ENCODE data around the gene RBM44. TPM values are rescaled to one million over a fixed set of nuclear protein-coding genes. Genes with fewer than 3 reads are reported as not detected.
"Not testable (repeated sequence)": the region's sequence is repeated elsewhere in the genome, so short reads cannot be mapped to it uniquely, and the experiment has no call there.

RBM44 gene
- total RNA-seq, 4 donors from 2014 or later: 0.07 to 0.51 (median 0.26) TPM

GRCh38 chr2:237827421-237827987 lies 28.9 kb downstream of the RBM44 start:
- ATAC-seq (no peak), DNase-seq (no peak)
- TF ChIP-seq POLR2A (IDR thresholded peaks at IDR 0.05): no peak
- TF ChIP-seq, protein P1, sequence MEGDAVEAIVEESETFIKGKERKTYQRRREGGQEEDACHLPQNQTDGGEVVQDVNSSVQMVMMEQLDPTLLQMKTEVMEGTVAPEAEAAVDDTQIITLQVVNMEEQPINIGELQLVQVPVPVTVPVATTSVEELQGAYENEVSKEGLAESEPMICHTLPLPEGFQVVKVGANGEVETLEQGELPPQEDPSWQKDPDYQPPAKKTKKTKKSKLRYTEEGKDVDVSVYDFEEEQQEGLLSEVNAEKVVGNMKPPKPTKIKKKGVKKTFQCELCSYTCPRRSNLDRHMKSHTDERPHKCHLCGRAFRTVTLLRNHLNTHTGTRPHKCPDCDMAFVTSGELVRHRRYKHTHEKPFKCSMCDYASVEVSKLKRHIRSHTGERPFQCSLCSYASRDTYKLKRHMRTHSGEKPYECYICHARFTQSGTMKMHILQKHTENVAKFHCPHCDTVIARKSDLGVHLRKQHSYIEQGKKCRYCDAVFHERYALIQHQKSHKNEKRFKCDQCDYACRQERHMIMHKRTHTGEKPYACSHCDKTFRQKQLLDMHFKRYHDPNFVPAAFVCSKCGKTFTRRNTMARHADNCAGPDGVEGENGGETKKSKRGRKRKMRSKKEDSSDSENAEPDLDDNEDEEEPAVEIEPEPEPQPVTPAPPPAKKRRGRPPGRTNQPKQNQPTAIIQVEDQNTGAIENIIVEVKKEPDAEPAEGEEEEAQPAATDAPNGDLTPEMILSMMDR (IDR thresholded peaks at IDR 0.05 in 4 of 5, conservative IDR thresholded peaks at IDR 0.05 in 1 of 5): no peak
- intact Hi-C loops (cut with DNase I; ENCODE audit: low total_unique reads): no loop called here
- no peaks in the 10 kb centered on the region for H3K36me3 ChIP-seq
- no peak overlapping the region for H3K4me3 ChIP-seq
- no peaks in the 10 kb centered on the region for H3K4me1 ChIP-seq
- in situ Hi-C loops (cut with MboI; ENCODE audit: low sequenced_read_pairs in 4 of 4): no loop called here
- H3K27ac ChIP-seq: no peak overlapping the region
- no peaks in the 10 kb centered on the region for H3K9me3 ChIP-seq
- no peaks in the 10 kb centered on the region for H3K27me3 ChIP-seq

- Histone ChIP-seq H3K4me1 (no peaks in the 10 kb centered on the region), H3K9me3 (no peaks in the 10 kb centered on the region), H3K27me3 (no peaks in the 10 kb centered on the region), H3K4me3 (no peak overlapping the region), H3K36me3 (no peaks in the 10 kb centered on the region), H3K27ac (no peak overlapping the region)
- ATAC-seq (no peak), DNase-seq (no peak)
- in situ Hi-C loops (cut with MboI; ENCODE audit: low sequenced_read_pairs in 4 of 4) (no loop called here), intact Hi-C loops (cut with DNase I; ENCODE audit: low total_unique reads) (no loop called here)
- no peak for TF ChIP-seq POLR2A (IDR thresholded peaks at IDR 0.05)
- TF ChIP-seq, protein P1 (IDR thresholded peaks at IDR 0.05 in 4 of 5, conservative IDR thresholded peaks at IDR 0.05 in 1 of 5): no peak
Measured at GRCh38 chr2:237830522-237830921, 31.9 kb downstream of the RBM44 start.

GRCh38 chr2:237833546-237833945 lies 35.0 kb downstream of the RBM44 start:
- H3K27ac ChIP-seq: no peak overlapping the region
- H3K36me3 ChIP-seq: no peaks in the 10 kb centered on the region
- no peak overlapping the region for H3K4me3 ChIP-seq
- intact Hi-C loops (cut with DNase I; ENCODE audit: low total_unique reads) (no loop called here), in situ Hi-C loops (cut with MboI; ENCODE audit: low sequenced_read_pairs in 4 of 4) (no loop called here)
- TF ChIP-seq POLR2A (IDR thresholded peaks at IDR 0.05): no peak
- TF ChIP-seq, protein P1 (IDR thresholded peaks at IDR 0.05 in 4 of 5, conservative IDR thresholded peaks at IDR 0.05 in 1 of 5): no peak
- DNase-seq (no peak), ATAC-seq (no peak)
- H3K27me3 ChIP-seq: no peaks in the 10 kb centered on the region
- no peaks in the 10 kb centered on the region for H3K4me1 ChIP-seq
- no peaks in the 10 kb centered on the region for H3K9me3 ChIP-seq

- ATAC-seq (no peak), DNase-seq (no peak)
- Histone ChIP-seq H3K27ac (no peak overlapping the region), H3K4me1 (no peaks in the 10 kb centered on the region), H3K9me3 (no peaks in the 10 kb centered on the region), H3K4me3 (no peak overlapping the region), H3K36me3 (no peaks in the 10 kb centered on the region), H3K27me3 (no peaks in the 10 kb centered on the region)
- intact Hi-C loops (cut with DNase I; ENCODE audit: low total_unique reads) (no loop called here), in situ Hi-C loops (cut with MboI; ENCODE audit: low sequenced_read_pairs in 4 of 4) (no loop called here)
- TF ChIP-seq, protein P1 (IDR thresholded peaks at IDR 0.05 in 4 of 5, conservative IDR thresholded peaks at IDR 0.05 in 1 of 5): no peak
- no peak for TF ChIP-seq POLR2A (IDR thresholded peaks at IDR 0.05)
Measured at GRCh38 chr2:237835372-237835771, 36.8 kb downstream of the RBM44 start.

DNA sequence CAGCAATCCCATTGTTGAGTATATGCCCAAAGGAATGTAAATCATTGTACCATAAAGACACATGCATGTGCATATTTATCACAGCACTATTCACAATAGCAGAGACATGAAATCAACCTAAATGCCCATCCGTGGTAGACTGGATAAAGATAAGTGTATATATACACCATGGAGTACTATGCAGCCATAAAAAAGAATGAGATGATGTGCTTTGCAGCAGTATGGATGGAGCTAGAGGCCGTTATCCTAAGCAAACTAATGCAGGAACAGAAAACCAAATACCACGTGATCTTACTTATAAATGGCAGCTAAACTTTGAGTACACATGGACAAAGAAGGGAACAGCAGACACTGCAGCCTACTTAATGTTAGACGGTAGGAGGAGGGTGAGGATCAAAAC lies 42.5 kb downstream of the RBM44 start:
- no peak for TF ChIP-seq POLR2A (IDR thresholded peaks at IDR 0.05)
- TF ChIP-seq, protein P1 (IDR thresholded peaks at IDR 0.05 in 4 of 5, conservative IDR thresholded peaks at IDR 0.05 in 1 of 5): no peak
- Histone ChIP-seq H3K4me3 (no peak overlapping the region), H3K9me3 (no peaks in the 10 kb centered on the region), H3K27me3 (no peaks in the 10 kb centered on the region), H3K36me3 (no peaks in the 10 kb centered on the region), H3K27ac (no peak overlapping the region), H3K4me1 (no peaks in the 10 kb centered on the region)
- ATAC-seq (no peak), DNase-seq (no peak)
- in situ Hi-C loops (cut with MboI; ENCODE audit: low sequenced_read_pairs in 4 of 4) (no loop called here), intact Hi-C loops (cut with DNase I; ENCODE audit: low total_unique reads) (no loop called here)

DNA sequence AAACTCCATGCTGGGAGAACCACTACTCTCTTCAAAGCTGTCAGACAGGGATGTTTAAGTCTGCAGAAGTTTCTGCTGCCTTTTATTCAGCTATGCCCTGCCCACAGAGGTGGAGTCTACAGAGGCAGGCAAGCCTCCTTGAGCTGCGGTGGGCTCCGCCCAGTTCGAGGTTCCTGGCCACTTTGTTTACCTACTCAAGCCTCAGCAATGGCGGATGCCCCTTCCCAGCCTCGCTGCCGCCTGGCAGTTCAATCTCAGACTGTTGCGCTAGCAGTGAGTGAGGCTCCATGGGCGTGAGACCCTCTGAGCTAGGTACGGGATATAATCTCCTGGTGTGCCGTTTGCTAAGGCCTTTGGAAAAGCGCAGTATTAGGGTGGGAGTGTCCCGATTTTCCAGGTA lies 50.4 kb downstream of the RBM44 start:
- ATAC-seq; H3K36me3 ChIP-seq; in situ Hi-C loops (cut with MboI; ENCODE audit: low sequenced_read_pairs in 4 of 4); H3K9me3 ChIP-seq; H3K4me3 ChIP-seq; H3K4me1 ChIP-seq; DNase-seq; H3K27ac ChIP-seq; intact Hi-C loops (cut with DNase I; ENCODE audit: low total_unique reads); H3K27me3 ChIP-seq: not testable (repeated sequence)

Data from gastrocnemius medialis (tissue), 4 donors.